Fibroblast of lung (primary cell): ENCODE data around the gene OR2AE1. TPM values are rescaled to one million over a fixed set of nuclear protein-coding genes. Genes with fewer than 3 reads are reported as not detected.
"Not testable (repeated sequence)": the region's sequence is repeated elsewhere in the genome, so short reads cannot be mapped to it uniquely, and the experiment has no call there.

Source experiments
- DNase-seq, 2 donors: peaks; one replicate each; pipeline versions ENCODE4 v3.0.0 to v3.0.0-alpha.2; 2010; ENCODE audit warnings: low read depth in 2 of 2
- H2AFZ ChIP-seq: 2 replicates; pipeline ENCODE4 v1.5.1; 2012; ENCODE audit warnings: low read length, control low read depth, inconsistent platforms
- H3K27ac ChIP-seq: 2 replicates; pipeline ENCODE4 v1.5.1; 2011; ENCODE audit warnings: low read length, control low read depth; ENCODE audit not compliant: insufficient read depth
- H3K27me3 ChIP-seq: 2 replicates; pipeline ENCODE4 v1.5.1; 2011; ENCODE audit warnings: mild to moderate bottlenecking, low read length; ENCODE audit not compliant: control insufficient read depth, insufficient read depth
- H3K36me3 ChIP-seq: 2 replicates; pipeline ENCODE4 v1.5.1; 2011; ENCODE audit warnings: low read length; ENCODE audit not compliant: control insufficient read depth, insufficient read depth
- H3K4me1 ChIP-seq: 2 replicates; pipeline ENCODE4 v1.5.1; 2011; ENCODE audit warnings: low read length; ENCODE audit not compliant: control insufficient read depth, insufficient read depth; ENCODE audit errors: extremely low read depth
- H3K4me2 ChIP-seq: 2 replicates; pipeline ENCODE4 v1.5.1; 2011; ENCODE audit warnings: low read length, control low read depth; ENCODE audit not compliant: insufficient read depth; ENCODE audit errors: extremely low read depth
- H3K4me3 ChIP-seq, 4 experiments: fragments of 200-600 bp in 1 of 4; sonication (generic) in 1 of 4; replicated peaks in 1 of 4; 2 replicates each; pipeline ENCODE4 v1.5.1; 2011 to 2016; ENCODE audit warnings: low read length in 4 of 4, low read depth in 3 of 4, mild to moderate bottlenecking in 3 of 4, control low read depth in 2 of 4, inconsistent platforms in 1 of 4, mixed read lengths in 1 of 4; ENCODE audit not compliant: insufficient read depth in 1 of 4; ENCODE audit errors: control extremely low read depth in 1 of 4
- H3K79me2 ChIP-seq: 2 replicates; pipeline ENCODE4 v1.5.1; 2012; ENCODE audit warnings: mild to moderate bottlenecking, low read length, inconsistent platforms; ENCODE audit not compliant: control insufficient read depth, insufficient read depth
- H3K9ac ChIP-seq: 2 replicates; pipeline ENCODE4 v1.5.1; 2011; ENCODE audit warnings: mild to moderate bottlenecking, low read length, control low read depth; ENCODE audit not compliant: insufficient read depth
- H3K9me3 ChIP-seq: 2 replicates; pipeline ENCODE4 v1.5.1; 2012; ENCODE audit warnings: low read depth, low read length; ENCODE audit not compliant: control insufficient read depth, insufficient read depth
- H4K20me1 ChIP-seq: 2 replicates; pipeline ENCODE4 v1.5.1; 2011; ENCODE audit warnings: low read length; ENCODE audit not compliant: control insufficient read depth, insufficient read depth; ENCODE audit errors: extremely low read depth
- EZH2 ChIP-seq: IDR thresholded peaks from 2 replicates; pipeline ENCODE4 v1.5.1; 2012; ENCODE audit warnings: low read length, control low read depth, mild to moderate bottlenecking; ENCODE audit errors: missing control alignments
- polyA plus RNA-seq, 2 donors: library from polyadenylated mRNA; depleted of rRNA in 1 of 2; stranded (reverse) in 1 of 2; unstranded in 1 of 2; fragments of >200 nt; gene quantifications; 2 replicates each; pipeline ENCODE4 v1.2.1, GENCODE V29; 2011 to 2012; ENCODE audit warnings: missing spikeins in 1 of 2
- total RNA-seq: library from RNA; depleted of rRNA; stranded (reverse); fragments of >200 nt; gene quantifications from 2 replicates; pipeline ENCODE4 v1.2.1, GENCODE V29; 2014
- TF ChIP-seq, protein P1 (sequence below), 2 donors: IDR thresholded peaks in 1 of 2; conservative IDR thresholded peaks in 1 of 2; 1 replicate in 1 of 2; 2 replicates in 1 of 2; pipeline ENCODE4 v1.5.1; 2011 to 2012; ENCODE audit warnings: low read length in 2 of 2, control low read depth in 1 of 2, inconsistent platforms in 1 of 2, low read depth in 1 of 2, mild to moderate bottlenecking in 1 of 2

OR2AE1 gene
- total and polyA plus RNA-seq, 2 donors (not counting 1 experiment from before 2014, with no cell fraction given) = 0.10 to 0.17 TPM

DNA sequence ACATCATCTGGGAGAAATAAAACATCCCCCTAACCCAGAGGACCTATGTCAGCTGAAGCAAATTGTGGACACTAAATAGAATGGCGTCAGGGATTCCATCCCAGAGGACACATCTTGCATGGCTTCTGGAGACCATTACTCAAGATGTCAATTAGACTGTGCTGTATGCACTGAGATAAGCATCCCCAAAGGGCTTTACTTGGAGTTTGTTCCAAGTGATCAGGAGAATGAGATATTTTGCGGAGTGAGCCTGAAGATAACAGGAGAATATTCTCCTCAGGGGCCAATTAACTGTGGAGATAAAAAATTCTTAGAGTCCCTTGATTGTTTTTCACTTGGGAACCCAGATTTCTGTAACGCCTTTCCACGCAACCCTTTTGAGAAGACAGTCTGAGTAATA is 4.5 kb upstream of the OR2AE1 start:
- H3K27ac ChIP-seq = no peak overlapping the region
- no peaks in the 10 kb centered on the region for H4K20me1 ChIP-seq
- TF ChIP-seq EZH2 = no peak
- TF ChIP-seq, protein P1, sequence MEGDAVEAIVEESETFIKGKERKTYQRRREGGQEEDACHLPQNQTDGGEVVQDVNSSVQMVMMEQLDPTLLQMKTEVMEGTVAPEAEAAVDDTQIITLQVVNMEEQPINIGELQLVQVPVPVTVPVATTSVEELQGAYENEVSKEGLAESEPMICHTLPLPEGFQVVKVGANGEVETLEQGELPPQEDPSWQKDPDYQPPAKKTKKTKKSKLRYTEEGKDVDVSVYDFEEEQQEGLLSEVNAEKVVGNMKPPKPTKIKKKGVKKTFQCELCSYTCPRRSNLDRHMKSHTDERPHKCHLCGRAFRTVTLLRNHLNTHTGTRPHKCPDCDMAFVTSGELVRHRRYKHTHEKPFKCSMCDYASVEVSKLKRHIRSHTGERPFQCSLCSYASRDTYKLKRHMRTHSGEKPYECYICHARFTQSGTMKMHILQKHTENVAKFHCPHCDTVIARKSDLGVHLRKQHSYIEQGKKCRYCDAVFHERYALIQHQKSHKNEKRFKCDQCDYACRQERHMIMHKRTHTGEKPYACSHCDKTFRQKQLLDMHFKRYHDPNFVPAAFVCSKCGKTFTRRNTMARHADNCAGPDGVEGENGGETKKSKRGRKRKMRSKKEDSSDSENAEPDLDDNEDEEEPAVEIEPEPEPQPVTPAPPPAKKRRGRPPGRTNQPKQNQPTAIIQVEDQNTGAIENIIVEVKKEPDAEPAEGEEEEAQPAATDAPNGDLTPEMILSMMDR (conservative IDR thresholded peaks at IDR 0.05 in 1 of 2, IDR thresholded peaks at IDR 0.05 in 1 of 2; ENCODE audit: low read depth in 1 of 2, low read length in 2 of 2) = no peak
- H3K4me3 ChIP-seq = no peak overlapping the region
- DNase-seq = no peak
- no peaks in the 10 kb centered on the region for H3K9me3 ChIP-seq
- H3K27me3 ChIP-seq = no peaks in the 10 kb centered on the region
- no peaks in the 10 kb centered on the region for H3K79me2 ChIP-seq
- no peak overlapping the region for H3K9ac ChIP-seq
- no peaks in the 10 kb centered on the region for H3K4me1 ChIP-seq
- no peaks in the 10 kb centered on the region for H3K36me3 ChIP-seq
- no peak overlapping the region for H3K4me2 ChIP-seq
- H2AFZ ChIP-seq = no peak overlapping the region

DNA sequence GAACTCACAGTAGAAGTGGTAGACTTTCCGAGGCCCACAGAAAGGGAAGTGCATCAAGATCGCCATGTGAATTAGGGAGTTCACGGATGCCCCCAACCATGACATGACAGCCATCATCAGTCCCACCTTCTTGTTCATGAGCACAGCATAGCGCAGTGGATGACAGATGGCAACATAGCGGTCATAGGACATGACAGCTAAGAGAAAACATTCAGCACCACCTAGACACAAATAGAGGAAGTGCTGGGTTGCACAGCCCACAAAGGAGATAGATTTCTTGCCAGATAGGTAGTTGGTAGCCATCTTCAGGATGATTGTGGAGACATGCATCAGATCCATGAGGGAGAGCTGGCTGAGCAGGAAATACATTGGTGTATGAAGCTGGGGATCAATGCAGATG is 342 bp downstream of the OR2AE1 start:
- Histone ChIP-seq H3K36me3 (no peaks in the 10 kb centered on the region), H3K9ac (no peak overlapping the region), H3K4me1 (no peaks in the 10 kb centered on the region), H3K27ac (no peak overlapping the region), H3K79me2 (no peaks in the 10 kb centered on the region), H3K4me3 (no peak overlapping the region), H2AFZ (no peak overlapping the region), H3K27me3 (no peaks in the 10 kb centered on the region), H3K9me3 (no peaks in the 10 kb centered on the region), H4K20me1 (no peaks in the 10 kb centered on the region), H3K4me2 (no peak overlapping the region)
- TF ChIP-seq EZH2 = no peak
- TF ChIP-seq, protein P1 (conservative IDR thresholded peaks at IDR 0.05 in 1 of 2, IDR thresholded peaks at IDR 0.05 in 1 of 2; ENCODE audit: low read depth in 1 of 2, low read length in 2 of 2) = no peak
- no peak for DNase-seq

DNA sequence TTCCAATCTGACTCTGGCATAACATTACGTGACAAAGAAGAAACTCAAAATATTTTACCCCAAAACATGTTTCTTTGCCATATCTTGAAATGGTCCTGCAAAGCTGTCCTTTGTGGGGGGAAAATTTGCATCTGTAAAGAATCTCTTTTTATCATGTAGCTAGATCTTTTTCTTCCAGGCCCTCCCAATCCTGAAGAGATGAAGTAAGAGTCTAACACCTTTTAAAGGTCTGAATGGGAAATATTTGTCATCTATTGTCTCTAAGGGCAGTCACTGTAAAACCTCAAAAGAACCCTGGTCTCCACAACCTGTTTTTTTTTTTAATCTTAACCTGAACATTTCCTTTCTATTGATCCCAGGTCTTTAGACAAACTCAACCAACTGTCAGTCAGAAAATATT is 8.6 kb downstream of the OR2AE1 start:
- Histone ChIP-seq H2AFZ (no peak overlapping the region), H3K4me3 (no peak overlapping the region), H3K79me2 (no peaks in the 10 kb centered on the region), H4K20me1 (no peaks in the 10 kb centered on the region), H3K27ac (no peak overlapping the region), H3K4me1 (no peaks in the 10 kb centered on the region), H3K9ac (no peak overlapping the region), H3K9me3 (no peaks in the 10 kb centered on the region), H3K36me3 (no peaks in the 10 kb centered on the region), H3K27me3 (no peaks in the 10 kb centered on the region), H3K4me2 (no peak overlapping the region)
- TF ChIP-seq EZH2 = no peak
- TF ChIP-seq, protein P1 (conservative IDR thresholded peaks at IDR 0.05 in 1 of 2, IDR thresholded peaks at IDR 0.05 in 1 of 2; ENCODE audit: low read depth in 1 of 2, low read length in 2 of 2) = no peak
- no peak for DNase-seq

DNA sequence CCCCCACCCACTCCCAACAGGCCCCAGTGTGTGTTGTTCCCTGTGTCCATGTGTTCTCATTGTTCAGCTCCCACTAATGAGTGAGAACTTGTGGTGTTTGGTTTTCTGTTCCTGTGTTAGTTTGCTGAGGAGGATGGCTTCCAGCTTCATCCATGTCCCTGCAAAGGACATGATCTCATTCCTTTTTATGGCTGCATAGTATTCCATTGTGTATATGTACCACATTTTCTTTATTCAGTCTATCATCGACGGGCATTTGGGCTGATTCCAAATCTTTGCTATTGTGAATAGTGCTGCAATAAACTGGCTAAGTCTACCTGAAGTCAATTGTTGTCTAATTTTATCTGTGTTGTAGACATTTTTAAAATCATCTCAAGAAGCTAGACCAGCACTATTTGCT is 9.4 kb downstream of the OR2AE1 start:
- H4K20me1 ChIP-seq, H3K9me3 ChIP-seq, DNase-seq, H3K79me2 ChIP-seq, H3K4me3 ChIP-seq, H3K4me2 ChIP-seq, H3K27me3 ChIP-seq, H3K27ac ChIP-seq, H3K4me1 ChIP-seq, H2AFZ ChIP-seq, H3K9ac ChIP-seq, H3K36me3 ChIP-seq: not testable (repeated sequence)
